Activated CD4-positive, alpha-beta T cell treated with anti-CD3 and anti-CD28 coated beads, Interleukin-2, Interleukin-6, amounts not matched to agents 100 ng/mL and 50 ng/mL, durations not matched to agents 16 hours and 8 hours (primary cell): ENCODE data around the gene AURKB.
"Not testable (repeated sequence)": the region's sequence is repeated elsewhere in the genome, so short reads cannot be mapped to it uniquely, and the experiment has no call there.

Experiments used
- DNase-seq: peaks from one replicate; pipeline ENCODE4 v3.0.0-alpha.2; 2020

The AURKB gene

DNA sequence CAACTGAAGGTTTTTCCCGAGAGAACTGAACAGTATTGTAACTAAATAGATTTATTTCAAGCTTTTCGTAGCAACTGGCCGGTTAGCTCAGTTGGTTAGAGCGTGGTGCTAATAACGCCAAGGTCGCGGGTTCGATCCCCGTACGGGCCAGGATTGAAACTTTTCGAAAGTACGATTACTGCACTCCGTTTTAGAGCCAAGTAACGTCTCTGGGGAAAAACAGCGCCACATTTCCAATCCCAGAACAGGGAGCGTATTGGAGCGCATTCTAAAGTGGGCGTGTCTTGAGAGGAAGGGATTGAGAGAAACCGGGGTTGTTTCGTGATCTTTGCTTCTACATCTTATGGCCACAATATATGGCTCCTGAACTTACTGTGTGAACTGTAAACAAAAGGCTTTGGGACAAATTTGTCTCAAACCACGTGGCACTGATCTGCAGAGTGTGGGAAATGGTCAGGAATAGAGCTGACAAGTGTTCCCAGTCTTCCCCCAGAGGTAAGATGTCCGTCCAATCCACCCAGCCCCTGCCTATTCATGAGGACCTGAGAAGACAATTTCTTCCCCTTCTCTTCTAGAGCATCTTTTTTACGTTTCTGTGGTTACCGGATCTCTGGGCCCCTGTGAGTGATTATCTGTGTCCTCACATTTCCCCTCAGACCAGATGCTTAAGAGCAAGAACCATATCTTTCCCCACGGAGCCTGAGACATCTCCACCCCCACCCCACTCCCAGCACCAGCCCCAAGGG is 22.7 kb downstream of the AURKB start:
- peak; percentile 96 for DNase-seq

DNA sequence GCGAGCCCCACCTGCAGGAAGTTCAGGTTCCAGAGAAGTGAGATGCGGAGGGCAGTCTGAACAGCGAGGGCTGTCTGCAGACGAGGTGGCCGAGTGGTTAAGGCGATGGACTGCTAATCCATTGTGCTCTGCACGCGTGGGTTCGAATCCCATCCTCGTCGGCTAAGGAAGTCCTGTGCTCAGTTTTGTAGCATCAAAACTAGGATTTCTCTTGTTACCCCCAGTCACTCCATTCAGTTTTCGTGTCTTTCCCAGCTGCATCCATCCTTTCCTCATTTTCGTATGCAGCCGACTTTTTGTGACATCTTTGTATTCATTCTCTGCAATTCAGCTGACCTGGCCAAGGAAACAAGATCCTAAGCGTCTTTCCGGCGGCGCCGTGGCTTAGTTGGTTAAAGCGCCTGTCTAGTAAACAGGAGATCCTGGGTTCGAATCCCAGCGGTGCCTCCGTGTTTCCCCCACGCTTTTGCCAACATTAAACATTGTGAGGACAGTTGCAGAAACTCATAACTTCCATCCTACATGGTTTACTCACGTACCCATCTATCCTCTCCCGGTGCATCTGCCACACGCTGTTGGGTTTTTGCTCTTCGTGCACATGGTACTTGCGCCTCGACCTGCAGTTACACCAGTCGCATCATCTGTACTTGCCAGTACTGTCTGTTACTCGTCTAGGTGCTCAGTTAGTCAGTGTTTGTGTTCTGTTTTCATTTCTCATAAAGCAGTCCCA is 23.4 kb downstream of the AURKB start:
- DNase-seq: peak; percentile 98

DNA sequence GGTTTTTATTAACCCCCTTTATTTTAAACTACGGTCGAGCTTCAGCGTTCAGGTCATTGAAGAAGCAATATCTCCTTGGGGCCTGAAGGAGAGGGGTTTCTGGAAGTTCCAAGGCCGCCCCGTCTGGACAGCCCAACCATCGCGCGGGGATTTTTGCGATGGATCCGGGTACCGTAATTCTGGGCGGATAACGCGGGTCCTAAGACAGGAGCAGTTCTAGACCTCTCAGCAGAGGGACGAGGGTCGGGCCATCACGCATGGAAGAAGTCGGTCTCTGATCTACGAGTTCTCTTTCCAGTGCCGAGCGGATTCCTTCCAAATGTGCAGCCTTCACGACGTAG is 24.0 kb downstream of the AURKB start:
- DNase-seq: no peak

DNA sequence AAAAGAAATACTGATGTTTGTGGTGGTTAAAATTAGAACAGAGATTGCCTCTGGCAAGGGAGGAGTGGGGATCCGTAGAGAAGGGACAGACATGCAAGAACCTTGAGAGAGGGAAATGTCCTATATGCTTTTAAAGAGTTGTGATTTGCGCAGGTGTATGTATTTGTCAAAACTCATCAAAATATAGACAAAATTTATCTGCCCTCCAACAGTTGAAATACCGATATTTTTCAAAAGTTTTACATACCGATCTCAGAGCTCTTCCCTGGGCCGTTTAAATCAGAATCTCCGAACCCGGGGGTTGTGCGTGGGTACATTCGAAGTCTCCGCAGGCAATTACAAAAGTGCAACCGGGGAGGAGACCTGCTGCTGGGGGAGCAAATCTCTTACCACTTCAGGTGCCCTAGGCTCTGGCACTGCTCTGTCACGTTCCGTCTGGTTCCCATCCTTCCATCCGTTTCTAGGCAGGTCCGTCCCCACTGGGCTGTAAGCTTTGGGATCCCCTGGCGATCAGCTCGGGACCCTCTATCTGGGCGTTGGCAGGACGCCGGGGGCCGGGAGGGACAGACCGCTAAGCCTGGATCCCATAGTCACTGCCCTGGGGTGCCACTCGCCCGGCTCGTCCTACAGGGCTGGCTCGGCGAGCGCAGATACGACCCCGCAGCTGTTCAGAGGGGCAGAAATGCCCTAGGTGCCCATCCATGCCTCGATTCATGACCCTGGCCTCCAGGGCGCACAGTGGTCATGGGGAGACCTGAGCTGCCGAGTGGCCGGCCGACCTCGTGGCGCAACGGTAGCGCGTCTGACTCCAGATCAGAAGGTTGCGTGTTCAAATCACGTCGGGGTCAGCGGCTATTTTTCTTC is 24.6 kb downstream of the AURKB start:
- DNase-seq: peak; percentile 95

DNA sequence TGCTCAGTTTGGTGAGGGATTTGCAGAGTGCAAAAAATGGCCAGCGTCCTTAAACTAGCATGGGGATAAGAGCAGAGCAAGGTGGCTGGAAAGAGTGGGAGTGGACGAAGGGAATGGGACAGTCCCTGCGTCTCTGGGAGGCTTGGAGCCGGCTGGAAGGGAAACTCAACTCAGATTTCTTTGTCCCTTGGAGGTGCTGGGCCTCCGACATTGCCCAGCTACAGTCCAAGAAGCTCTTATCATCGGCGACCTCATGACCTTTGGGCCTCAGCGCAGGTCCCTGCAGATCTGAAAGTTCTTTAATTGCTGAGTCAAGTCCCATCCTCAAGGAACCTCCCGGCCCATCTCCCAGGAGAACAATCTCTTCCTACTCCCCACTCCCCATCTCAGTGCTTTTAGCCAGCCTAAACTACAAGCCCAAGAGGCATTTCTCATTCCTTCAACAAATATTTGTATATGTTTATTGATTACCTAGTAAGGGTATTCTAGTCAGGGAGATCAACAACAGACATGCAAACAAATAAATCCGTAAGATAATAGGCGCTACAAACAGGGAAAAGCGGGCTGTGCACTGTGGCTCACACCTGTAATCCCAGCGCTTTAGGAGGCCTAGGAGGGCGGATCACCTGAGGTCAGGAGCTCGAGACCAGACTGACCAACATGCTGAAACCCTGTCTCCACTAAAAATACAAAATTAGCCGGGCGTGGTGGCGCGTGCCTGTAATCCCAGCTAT is 33.2 kb downstream of the AURKB start:
- DNase-seq: no peak

DNA sequence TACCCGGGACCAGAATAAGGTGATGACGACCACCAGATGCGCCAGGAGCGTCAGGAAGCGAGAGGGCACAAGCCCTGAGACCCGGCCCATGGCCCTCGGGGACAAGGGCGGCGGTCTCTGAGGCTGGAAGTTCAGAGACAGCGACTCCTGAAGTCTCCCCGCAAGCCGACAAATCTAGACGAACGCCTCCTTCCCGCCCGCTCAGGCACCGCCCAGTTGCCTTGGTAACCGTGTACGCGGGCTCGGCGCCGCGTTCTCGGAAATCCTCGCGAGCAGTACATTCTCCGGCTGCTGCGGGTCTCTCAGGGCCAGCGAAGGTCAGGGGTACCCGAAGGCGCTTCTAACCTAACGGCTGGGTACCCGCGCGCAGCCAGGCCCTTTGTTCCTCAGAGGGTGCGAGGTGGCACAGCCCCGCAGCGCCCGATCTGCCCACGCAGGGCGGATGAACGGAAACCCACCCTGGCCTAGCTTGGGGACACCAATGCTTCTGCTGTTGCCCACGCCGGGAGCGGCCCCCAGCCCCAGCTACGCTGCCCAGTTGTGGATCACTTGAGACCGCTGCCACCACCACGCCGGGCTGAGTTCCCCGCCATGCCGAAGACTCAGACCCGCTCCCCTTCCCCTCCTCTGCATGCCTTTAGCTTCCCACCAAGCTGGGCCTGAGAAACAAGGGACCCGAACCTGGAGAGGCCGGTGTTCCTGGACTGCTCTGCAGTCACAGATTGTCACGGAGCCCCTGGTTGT is 34.0 kb downstream of the AURKB start, which contains the start of gene TMEM107:
TSS of gene TMEM107 (minus strand) at position 184 of the 744 bp plus-strand sequence. CDS start at position 90, 94 bp downstream.
- DNase-seq: peak; percentile 93

DNA sequence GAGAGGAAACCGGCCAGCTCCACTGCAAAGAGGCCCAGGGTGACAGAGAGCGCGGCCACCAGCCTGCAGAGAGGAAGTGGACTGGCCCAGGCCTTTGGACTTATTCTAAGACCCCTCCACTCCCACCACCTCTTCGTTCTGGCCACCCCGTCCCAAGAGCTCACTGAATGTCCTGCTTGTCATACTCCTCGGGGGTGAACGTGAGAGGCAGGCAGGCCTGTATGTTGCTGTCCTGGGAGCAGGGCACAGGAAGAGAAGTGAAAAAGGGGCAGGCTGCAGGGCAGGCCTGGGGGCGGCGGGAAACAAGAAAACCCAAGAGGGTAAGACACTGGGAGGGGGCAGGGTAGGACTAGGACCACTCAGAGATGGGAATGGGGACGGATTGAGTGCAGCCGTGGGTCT is 34.6 kb downstream of the AURKB start:
- no peak for DNase-seq

DNA sequence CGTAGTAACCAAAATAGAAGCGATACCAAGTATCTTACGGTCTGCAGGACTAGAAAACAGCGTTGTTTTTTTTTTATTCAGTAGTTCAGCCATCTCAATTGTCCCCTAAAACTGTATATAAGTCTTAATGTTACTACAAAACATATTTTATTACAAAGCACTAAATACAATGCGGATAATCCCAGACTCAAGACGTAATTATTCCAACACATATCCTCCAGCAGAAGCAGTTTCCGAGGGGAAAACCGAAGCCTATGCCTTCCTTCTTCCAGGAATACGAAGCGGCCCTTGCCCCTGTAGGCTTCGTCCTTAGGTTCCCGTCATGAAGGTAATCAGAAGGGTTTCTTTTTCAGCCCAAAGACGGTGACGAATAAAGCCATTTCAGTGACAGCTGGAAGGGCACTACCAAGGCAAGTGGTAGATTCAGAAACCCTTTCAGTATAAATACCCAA is 36.5 kb downstream of the AURKB start:
- no peak for DNase-seq

DNA sequence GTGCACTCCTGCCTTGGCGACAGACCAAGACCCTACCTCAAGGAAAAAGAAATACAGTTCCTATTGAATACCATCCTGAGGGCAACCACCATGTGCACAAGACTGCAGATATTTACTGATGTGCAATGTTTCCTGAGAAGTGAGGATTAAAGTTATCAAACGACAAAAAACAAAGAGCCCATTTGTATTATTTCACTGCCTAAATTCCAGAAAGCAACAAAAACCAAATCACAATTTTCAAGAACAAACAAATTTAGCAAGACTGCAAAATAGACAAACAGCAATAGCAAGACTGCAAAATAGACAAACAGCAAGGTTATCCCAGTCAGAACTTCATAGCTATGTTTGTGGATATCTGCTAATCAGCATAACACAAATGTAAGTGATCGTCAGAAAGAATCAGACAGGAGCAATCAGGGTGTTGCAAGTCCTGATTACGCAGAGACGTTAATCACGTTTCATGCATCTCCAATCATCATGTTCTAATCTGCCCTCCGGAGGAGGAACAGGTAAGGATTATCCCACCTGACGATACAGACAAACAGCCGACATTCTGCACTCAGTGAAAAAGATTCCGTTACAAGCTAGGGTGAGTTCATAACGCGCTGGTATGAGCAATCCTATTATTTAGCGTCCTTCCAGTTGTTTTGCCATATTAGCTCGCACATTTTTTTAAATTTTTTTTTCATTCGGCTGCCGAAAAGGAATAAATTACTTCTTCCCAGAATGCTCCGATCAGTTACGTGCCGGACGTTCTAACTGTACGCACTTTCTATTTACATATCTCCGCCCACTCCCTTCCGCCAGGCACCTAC is 37.1 kb downstream of the AURKB start:
- peak; percentile 95 for DNase-seq

DNA sequence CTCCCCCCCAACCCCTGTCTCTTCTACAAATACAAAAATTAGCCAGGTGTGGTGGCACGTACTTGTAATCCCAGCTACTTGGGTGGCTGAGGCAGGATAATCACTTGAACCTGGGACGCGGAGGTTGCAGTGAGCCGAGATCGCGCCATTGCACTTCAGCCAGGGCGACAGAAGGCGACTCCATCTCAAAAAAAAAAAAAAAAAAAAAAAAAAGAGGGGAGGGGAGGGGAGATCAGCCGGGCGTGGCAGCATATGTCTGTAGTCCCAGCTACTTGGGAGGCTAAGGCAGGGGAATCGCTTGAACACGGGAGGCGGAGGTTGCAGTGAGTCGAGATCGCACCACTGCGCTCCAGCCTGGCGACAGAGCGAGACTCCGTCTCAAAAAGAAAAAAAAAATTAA is 40.2 kb downstream of the AURKB start:
- DNase-seq: not testable (repeated sequence)

DNA sequence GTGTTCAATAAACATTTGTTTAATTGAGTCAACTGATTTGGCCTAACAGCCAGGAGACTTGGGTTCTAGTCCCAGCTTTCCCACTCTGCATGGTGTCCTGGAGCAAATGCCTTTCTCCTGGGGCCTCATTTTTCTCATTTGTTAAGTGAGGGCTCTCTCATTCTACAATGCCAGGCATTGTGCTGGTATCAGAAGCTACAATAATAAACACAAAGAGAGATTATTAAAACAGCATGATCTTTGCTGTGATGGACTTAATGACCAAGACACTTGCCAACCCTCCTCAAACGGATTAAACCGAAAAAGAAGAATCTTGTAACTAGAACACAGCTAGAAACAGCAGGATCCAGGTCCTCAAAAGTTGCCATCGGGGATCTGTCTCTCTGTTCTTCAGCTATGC is 42.8 kb downstream of the AURKB start:
- DNase-seq: no peak

DNA sequence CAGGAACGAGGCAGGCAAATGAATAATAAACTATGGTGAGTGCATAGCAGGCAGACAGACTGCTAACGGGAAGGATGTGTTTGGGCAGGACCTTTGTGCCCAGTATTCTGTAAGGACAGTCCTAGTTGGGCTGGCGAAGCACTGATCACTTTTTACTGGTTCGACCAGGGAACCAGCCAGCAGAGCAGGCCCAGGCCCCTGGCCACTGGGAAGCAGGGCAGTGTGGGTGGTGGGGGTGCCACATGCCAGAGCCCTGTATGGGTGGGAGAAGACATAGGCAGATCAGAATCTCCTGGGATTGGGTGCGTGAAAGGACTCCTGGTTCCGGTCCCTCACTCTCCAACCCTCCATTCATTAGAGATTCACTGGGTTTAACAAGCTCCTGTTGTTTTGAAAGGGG is 43.6 kb downstream of the AURKB start:
- DNase-seq: no peak

DNA sequence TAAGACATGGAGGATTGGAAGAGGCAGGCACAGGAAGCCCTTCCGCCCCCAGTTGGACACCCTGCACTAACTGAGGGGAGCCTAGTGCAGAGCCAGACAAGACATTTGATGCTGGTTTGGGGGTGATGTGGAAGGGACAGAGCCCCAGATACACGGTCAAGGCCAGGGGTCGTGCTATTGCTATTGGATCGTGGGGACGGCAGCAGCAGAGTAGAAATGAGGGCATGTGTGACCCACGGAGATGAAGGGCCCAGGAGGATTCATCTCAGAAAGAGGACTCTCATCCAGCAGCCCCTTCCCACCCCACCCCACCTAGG is 45.6 kb downstream of the AURKB start:
- DNase-seq: no peak

DNA sequence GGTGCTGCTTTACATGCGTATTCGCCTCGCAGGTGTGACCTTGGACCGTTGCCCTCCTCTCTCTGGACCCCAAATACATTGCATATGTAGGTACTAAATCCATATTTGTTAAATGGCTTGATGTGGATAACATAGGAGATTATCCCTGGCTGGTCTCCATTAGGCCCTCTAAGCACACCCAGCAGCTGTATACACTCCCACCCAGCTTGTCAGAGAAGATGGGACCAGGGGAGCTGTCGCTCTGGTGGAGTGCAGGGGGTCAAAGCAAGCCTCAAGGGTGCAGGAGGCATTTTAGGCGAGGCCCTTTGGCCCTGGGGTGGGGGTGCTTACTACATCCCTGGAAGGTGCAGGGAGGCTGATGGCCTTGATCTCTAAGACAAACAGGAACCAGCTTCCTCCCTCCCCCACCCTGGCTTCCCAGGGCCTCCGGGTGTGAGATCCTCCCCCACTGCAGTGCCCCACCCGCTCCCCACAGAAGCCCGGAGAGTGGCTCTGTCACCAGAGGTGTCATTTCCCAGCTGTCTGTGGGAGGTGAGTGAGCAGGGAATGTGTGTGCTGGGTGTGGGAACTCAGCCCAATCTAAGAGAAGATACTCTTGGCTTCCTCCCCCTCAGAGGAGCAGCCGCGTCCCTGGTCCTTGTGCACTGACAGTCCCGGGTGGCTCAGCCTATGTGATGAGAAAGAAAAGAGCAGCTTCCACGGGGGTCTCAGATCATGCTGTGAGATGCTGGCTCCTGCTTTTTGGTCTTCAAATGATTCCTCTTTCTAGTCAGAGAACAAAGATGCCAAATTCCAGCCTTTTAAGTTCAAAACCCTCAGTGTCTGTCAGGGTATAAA is 46.2 kb downstream of the AURKB start:
- peak; percentile 85 for DNase-seq

DNA sequence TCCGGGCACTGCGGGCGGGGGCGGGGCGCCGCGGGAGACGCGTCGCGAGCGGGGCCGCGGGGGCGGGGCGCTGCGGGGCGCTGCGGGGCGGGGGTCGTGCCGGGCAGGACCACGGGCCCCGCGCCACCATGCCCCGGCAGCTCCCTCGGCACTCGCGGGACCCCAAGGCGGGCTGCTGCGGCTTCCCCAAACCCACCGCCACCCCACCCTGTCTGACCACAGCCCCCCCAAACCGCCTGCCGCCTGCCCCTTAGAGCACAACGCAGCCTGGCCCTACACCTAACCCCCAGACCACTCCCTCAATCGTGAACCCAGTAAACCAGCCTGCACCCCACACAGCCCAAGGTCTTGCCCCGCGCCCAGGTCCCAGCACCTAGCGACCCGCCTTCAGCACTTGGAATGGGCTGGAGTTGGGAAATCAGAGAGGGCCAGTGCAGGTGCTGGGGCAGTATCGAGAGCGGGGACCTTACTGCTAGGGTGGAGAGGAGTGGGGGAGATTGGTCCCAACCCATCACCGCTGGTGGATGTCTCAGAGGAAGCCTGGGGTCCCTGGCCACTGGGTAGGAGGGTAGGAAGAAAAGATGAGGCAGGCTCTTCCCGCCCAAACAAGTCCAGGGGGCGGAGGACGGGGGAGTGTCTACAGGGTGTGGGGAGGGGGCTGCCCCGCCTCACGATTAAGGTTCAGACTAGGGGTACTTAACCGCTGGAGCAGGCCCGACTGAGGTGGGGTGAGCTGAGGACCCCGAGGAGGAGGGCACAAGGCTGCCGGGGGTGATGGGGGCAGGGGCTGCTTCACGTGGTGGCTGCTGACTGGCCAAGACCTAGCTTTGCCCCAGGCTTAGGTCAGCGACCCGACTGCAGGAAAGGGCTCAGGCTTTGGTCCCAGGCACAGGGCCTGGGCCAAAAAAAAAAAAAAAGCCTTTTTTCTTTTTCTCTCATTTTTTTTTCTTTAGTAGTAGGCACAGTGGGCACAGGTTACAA is 47.1 kb downstream of the AURKB start:
- no peak for DNase-seq

DNA sequence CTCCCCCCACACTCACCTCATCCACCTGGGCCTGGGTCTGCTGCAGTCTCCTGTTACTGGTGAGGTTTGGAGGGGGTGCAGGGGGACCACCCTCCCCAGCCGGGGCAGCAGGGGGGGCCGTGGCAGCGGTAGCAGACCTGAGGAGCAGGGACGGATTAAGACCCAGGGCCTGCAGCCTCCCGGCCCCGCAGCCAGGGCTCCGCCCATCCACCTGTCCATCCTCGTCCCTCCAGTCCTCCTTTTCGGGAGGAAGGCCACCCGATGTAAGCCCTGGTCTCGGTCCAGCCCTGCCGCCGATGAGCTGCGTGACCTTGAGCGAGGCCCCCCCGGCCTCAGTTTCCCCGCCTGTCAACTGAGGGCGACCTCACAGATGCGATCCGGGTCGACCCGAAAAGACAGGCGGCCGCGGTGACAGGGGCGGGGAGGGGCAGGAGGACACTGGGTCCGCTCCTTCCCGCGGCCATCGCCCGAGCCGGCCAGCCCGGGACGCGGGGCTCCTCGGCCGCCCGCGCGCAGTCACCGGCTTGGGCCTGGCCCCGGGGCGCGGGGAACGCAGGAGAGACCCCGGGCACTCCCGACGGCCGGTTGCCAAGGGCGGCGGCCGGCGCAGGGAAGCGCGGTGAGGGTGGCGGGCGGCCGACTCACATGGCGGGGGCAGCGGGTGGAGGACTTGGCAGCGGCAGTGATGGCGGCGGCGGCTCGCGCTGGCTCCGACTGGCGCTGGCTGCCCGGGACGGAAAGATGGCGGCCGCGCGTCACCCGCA is 48.0 kb downstream of the AURKB start, which contains the start of gene VAMP2:
TSS of gene VAMP2 (minus strand) at position 716 of the 764 bp plus-strand sequence. CDS start at position 647, 69 bp downstream.
- peak; percentile 85 for DNase-seq

DNA sequence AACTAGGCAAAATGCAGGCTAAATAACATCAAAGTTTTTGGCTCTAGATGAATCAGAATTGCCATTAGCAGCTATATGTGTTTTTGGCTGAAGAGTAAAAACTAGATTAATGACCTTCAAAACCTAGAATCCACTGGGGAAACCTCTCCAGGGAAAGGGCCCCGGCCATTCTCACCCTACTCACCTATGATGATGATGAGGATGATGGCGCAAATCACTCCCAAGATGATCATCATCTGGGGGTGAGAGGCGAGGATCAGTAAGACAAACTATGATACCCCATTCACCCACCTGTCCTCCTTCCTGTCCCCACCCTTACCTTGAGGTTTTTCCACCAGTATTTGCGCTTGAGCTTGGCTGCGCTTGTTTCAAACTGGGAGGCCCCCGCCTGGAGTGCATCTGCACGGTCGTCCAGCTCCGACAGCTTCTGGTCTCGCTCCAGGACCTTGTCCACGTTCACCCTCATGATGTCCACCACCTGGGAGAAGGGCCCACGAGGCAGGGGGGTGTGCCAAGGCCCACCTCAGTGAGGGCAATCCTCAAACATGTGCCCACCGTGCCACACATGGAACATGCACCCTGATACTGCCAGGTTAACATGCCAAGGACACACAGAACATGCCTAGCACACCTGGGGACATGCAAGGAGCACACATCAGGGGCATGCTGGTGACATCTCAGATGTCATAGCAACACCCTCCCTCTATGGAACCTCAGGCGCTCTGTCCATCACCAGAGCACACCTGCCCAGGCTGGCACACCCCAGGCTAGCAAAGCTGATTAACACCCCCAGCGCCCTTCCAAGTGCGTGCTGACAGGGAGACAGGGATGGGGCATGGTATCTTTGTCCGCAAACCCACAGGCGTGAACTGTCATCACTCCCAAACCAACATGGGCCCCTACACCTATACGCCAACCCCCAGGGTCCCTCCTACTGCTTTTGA is 48.8 kb downstream of the AURKB start:
- DNase-seq: no peak
